Psoas muscle (tissue), 8 donors: ENCODE measurements around the gene SSC4D. TPM values are rescaled to one million over a fixed set of nuclear protein-coding genes. Genes with fewer than 3 reads are reported as not detected.
A peak's percentile ranks its signal among the peaks of the same experiment; 100 is the strongest.
"Not testable (repeated sequence)": the region's sequence is repeated elsewhere in the genome, so short reads cannot be mapped to it uniquely, and the experiment has no call there.

Experiments
- ATAC-seq, 4 donors: fragments of 200-7000 bp; cut with Tn5 transposase; one replicate each; pipeline ENCODE4 v1.9.1; 2020; ENCODE audit warnings: moderate library complexity in 3 of 4, mild to moderate bottlenecking in 2 of 4
- DNase-seq, 2 donors: peaks; one replicate each; pipeline ENCODE4 v3.0.0-alpha.2; 2020
- H3K27ac ChIP-seq: fragments of 200-600 bp; one replicate; pipeline ENCODE4 v1.8.0; 2022
- H3K27me3 ChIP-seq, 3 donors: fragments of 200-600 bp in 1 of 3; one replicate each; pipeline versions ENCODE4 v1.6.1 to v1.8.0; 2013 to 2022; ENCODE audit warnings: low read length in 2 of 3, mild to moderate bottlenecking in 2 of 3, moderate library complexity in 1 of 3; ENCODE audit not compliant: insufficient read depth in 3 of 3
- H3K36me3 ChIP-seq, 2 donors: fragments of 200-600 bp in 1 of 2; one replicate each; pipeline versions ENCODE4 v1.6.1 to v1.8.0; 2013 to 2022; ENCODE audit warnings: low read depth in 1 of 2, mild to moderate bottlenecking in 1 of 2, moderate library complexity in 1 of 2; ENCODE audit not compliant: insufficient read depth in 1 of 2
- H3K4me1 ChIP-seq: fragments of 200-600 bp; one replicate; pipeline ENCODE4 v1.8.0; 2022
- H3K4me3 ChIP-seq: fragments of 200-600 bp; one replicate; pipeline ENCODE4 v1.8.0; 2022; ENCODE audit warnings: mild to moderate bottlenecking
- H3K9me3 ChIP-seq: fragments of 200-600 bp; one replicate; pipeline ENCODE4 v1.8.0; 2022
- CTCF ChIP-seq: fragments of 200-600 bp; IDR thresholded peaks from one replicate; pipeline ENCODE4 v1.8.0; 2022; ENCODE audit warnings: antibody characterized with exemption
- WGBS, 3 donors: extraction: QIAGEN DNeasy Blood & Tissue Kit; methylation state at CpG; one replicate each; pipeline versions ENCODE4 v1.1.6 to v1.1.7; 2013; 5-methylcytosine and 5-hydroxymethylcytosine counted together
- intact Hi-C, 2 donors: fragments of 100-400 bp; cut with DNase I; formaldehyde crosslinking; loops; one replicate each; pipeline versions ENCODE4 v1.11.0 to v1.14.2; 2022
- polyA plus RNA-seq, 3 donors: library from polyadenylated mRNA; stranded (reverse); fragments of 200-250 nt; gene quantifications; one replicate each; pipeline ENCODE4 v1.2.3, GENCODE V29; 2013
- total RNA-seq, 4 donors: library from RNA; stranded (reverse); fragmentation: NEBNext Ultra II Directional in 2 of 4; extraction: Animal tissue kit (Norgen Biotek cat#: 25700) in 2 of 4; gene quantifications; one replicate each; pipeline versions ENCODE4 v1.2.1 to v1.2.4, GENCODE V29; 2021 to 2023
- donor health status: healthy with polysubstance abuse.
- donor health status: DM: no; HTN: no; CAD: no; lungs with moderate emphysema.
- donor health status: Bipolar disorder and iron deficiency.
- donor health status: healthy.
- donor health status: DM: yes; HTN: yes; CAD: no.
- donor health status: DM: no; HTN: no; CAD: no.
- donor health status: DM: no; HTN: no; CAD: no.
- donor health status: DM: yes; HTN: yes; CAD: no.

SSC4D gene
- total and polyA plus RNA-seq, 7 donors: 0.79 to 3.3 (median 1.0) TPM

DNA sequence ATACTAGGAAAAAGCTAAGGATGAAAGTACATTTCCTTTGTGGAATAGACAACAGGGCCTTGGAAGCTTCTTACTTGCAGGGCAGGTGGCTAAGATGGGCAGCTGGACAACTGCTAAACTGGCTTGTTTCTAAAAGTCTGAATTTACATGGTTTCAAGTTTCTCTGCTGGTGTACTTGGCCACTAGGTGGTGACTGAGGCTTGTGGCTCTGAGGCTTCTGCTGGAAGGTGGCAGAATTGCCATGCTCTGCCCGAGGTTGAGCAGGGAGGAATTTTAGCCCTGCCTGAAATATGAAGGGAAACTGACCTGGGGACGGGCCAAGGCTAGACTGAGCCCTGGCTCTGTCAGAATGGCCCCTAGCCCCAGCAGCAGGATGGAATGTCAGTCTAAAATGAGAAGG is 28.4 kb upstream of the SSC4D start:
- H3K4me3 ChIP-seq, H3K27me3 ChIP-seq, intact Hi-C loops, H3K4me1 ChIP-seq, H3K27ac ChIP-seq, H3K36me3 ChIP-seq, H3K9me3 ChIP-seq: not testable (repeated sequence)
- DNase-seq (peak; percentile 67 to 84), ATAC-seq (peak; percentile 83 to 93 (median 87))
- peak; percentile 64 for TF ChIP-seq CTCF
- 0% methylated on average over 1 to 2 of the region's 2 CpGs for WGBS, 3 donors

DNA sequence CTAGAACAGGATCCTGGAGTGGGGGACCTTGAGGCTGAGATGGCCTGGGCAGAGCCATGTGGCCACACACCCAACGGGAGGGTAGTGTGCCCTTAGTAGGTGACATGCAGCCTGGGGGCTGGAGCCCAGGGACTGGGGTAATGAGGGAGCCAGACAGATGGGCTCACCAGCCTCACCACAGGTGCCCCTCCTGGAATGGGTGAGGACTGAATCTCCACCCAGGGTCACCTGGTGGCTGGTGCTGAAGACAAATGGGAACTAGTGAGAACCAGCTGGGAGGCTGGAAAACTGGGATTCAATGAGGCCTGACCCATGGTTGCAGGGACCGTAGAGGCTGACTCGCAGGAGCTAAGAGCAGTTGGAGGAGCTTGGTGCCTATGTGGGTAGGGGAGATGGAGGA is 21.3 kb upstream of the SSC4D start:
- WGBS, 3 donors: 88 to 97% (median 95%) methylated on average over 3 of the region's 3 CpGs
- no peaks in the 10 kb centered on the region for H3K27me3 ChIP-seq
- H3K4me3 ChIP-seq: no peak overlapping the region
- H3K4me1 ChIP-seq: no peaks in the 10 kb centered on the region
- ATAC-seq (no peak), DNase-seq (no peak)
- no peak overlapping the region for H3K27ac ChIP-seq
- intact Hi-C loops: no loop called here
- no peaks in the 10 kb centered on the region for H3K36me3 ChIP-seq
- H3K9me3 ChIP-seq: no peaks in the 10 kb centered on the region
- TF ChIP-seq CTCF: no peak

GRCh38 chr7:76430211-76430610 is 20.7 kb upstream of the SSC4D start:
- Histone ChIP-seq H3K27ac (no peak overlapping the region), H3K9me3 (no peaks in the 10 kb centered on the region), H3K27me3 (no peaks in the 10 kb centered on the region), H3K4me1 (no peaks in the 10 kb centered on the region), H3K36me3 (no peaks in the 10 kb centered on the region), H3K4me3 (no peak overlapping the region)
- no peak for DNase-seq
- no peak for TF ChIP-seq CTCF
- no peak for ATAC-seq
- intact Hi-C loops: no loop called here
- 94 to 95% (median 95%) methylated on average over 9 of the region's 9 CpGs for WGBS, 3 donors

GRCh38 chr7:76428868-76429805 is 19.6 kb upstream of the SSC4D start:
- H3K4me1 ChIP-seq: no peaks in the 10 kb centered on the region
- no peak overlapping the region for H3K4me3 ChIP-seq
- 74 to 79% (median 78%) methylated on average over 18 of the region's 18 CpGs for WGBS, 3 donors
- DNase-seq: peak in 1 of 2 donors; percentile 70
- no peaks in the 10 kb centered on the region for H3K36me3 ChIP-seq
- H3K9me3 ChIP-seq: no peaks in the 10 kb centered on the region
- intact Hi-C loops: no loop called here
- no peak overlapping the region for H3K27ac ChIP-seq
- ATAC-seq: peak; percentile 30 to 90 (median 82)
- no peak for TF ChIP-seq CTCF
- no peaks in the 10 kb centered on the region for H3K27me3 ChIP-seq
